IPS-NIHi7 (cell line): ENCODE measurements around the gene PTPA.
"Not testable (repeated sequence)": the region's sequence is repeated elsewhere in the genome, so short reads cannot be mapped to it uniquely, and the experiment has no call there.

Experiments
- DNase-seq: peaks from one replicate; pipeline ENCODE4 v3.0.0; 2012; ENCODE audit warnings: mixed read lengths; ENCODE audit errors: extremely low spot score

Gene PTPA

DNA sequence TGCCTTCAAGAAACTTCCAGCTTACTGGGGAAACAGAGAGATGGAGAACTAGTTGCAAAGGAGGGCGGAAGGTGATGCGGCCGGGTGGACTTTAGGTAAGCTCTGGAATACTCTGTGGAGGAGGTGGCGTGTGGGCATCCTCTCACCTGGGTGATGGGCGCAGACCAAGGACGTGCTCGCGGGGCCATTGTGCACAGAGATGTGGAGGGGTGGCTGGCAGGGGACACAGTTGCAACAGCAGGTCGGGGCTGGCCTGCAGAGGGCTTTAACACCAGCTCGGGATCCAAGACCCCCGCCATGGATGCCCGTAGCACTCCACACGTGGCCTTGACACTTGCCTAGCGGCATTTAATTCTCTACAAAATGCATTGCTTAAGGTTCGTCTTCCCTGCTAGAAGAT lies 40.3 kb downstream of the PTPA start:
- no peak for DNase-seq

DNA sequence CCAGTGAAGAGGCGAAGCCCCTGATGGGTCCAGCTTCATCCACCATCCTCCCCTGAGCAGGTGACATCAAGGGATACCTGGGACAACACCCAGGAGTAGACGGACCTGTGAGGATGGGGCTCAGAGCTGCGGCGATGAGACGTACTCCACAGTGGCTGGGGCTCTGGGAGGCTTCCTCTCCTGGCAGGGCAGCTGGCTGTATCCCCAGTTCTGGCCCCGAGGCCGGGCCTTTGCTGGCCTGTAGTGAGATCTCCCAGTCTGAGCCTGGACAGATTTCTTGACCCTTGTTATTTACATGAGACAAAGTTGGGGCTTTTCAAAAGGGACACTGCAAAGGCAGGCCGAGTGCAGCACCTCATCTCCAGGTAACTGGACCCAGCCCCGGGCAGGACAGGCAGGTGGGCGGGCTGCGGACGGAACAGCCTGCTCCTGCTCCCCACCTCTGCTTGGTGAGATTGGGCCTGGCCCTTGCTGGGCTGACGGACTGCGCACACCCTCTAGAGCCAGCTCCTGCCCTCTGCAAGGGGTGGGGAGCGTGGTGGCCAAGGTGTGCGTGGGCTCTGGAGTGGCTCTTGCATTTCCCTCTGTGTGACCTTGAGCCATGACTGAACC lies 43.8 kb downstream of the PTPA start:
- no peak for DNase-seq

DNA sequence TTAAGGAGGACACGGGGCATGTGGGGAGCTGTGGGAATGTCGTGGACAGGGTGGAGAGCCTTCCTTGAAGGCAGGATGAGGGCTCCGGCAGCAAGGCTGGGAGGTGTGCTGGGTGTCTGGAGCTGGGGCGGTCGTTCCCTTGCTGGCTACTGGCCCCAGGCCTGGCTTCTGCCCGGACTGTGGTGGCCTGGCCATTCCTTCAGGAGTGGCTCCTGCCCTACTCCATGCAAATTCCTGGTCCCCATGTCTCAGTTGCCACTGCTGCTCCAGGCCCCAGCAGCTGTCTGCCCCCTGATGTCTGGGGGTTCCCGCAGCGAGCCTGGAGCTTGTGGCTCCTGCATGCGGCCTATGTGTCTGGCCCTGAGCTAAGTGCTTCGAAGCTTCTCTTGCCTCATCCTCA lies 44.9 kb downstream of the PTPA start:
- no peak for DNase-seq

DNA sequence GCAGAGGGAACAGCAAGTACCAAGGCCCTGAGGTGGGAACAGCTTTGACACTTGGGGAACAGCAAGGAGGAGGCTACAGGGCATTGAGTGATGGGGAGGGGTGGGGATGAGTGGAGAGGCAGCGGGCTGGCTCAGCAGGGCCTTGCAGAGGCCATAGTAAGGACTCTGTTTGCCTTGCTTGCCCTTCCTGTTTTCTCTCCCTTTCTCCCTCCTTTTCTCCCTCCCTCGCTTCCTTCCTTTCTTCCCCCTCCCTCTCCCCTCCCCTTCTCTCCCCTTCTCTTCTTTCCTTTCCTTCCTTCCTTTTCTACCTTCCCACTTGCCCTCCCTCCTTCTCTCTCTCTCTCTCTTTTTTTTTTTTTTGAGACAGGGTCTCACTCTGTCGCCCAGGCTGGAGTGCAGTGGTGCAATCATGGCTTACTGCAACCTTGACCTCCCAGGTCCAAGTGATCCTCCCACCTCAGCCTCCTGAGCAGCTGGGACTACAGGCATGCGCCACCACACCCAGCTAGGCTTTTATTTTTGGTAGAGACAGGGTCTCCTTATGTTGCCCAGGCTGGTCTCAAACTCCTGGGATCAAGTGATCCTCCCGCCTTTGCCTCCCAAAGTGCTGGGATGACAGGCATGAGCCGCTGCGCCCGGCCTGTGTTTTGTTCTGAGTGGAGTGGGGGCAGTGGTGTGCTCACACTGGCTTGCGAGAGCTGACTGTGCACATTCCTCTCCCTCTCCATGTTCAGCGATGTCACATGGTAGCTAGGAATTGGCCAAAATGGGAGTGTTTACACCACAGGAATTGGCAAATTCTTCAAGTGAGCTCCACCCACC lies 49.7 kb downstream of the PTPA start:
- DNase-seq = no peak

DNA sequence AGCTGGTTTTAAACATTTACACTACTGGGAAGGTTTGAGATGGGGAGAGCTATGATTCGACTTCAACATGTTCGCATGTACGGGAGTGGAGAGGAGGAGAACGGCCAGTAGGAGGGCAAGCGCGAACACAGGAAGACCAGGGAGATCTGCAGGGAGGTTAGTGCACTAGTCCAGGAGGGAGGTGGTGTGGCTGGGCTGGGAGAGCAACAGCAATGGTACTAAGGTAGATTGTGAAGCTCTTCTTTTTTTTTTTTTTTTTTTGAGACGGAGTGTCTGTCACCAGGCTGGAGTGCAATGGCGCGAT lies 50.3 kb downstream of the PTPA start:
- no peak for DNase-seq

DNA sequence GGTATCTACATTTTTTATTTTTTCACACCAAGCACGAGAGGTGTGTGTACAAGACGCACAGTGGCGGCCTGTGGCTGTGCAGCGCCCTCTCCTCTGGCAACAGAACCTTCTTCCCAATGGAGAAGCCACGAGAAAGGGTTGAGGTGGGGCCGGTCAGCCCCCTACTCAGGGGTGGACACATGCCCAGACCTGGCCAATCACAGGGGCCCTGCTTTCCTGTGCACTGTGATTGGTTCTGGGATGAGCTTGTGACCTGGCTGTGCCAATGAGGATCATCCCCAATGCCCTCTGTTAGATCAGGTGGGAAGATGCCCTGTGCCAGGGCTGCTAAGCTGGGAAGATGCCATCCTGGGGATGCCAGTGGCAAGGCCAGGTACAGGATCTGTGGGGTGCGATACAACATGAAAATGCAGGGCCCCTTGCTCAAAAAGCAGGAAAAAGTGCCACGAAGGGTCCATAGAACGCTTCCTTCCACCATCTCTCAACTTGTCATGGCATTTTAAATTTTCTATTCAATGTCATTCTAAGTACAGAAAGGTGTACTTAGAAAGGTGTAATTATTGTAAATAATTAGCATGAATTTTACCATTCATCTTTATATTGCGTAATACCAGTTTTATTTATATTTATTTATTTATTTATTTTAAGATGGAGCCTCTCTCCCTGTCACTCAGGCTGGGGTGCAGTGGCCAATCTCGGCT lies 51.4 kb downstream of the PTPA start:
- DNase-seq = peak; percentile 54

DNA sequence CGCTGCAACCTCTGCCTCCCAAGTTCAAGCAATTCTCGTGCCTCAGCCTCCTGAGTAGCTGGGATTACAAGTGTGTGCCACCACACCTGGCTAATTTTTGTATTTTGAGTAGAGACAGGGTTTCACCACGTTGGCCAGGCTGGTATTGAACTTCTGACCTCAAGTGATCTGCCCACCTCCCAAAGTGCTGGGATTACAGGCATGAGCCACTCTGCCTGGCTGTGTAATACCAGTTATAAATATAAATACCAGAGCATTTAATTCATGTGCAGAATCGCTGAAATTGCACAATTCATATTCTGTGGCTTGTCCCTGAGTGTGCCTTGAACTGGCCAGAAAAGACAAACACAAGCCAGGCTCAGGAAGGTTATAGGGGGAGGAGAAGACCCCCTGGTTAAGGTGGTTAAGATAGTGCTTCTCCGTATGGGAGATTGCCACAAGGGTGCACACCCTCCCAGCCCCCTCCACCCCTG lies 52.0 kb downstream of the PTPA start:
- DNase-seq = not testable (repeated sequence)

DNA sequence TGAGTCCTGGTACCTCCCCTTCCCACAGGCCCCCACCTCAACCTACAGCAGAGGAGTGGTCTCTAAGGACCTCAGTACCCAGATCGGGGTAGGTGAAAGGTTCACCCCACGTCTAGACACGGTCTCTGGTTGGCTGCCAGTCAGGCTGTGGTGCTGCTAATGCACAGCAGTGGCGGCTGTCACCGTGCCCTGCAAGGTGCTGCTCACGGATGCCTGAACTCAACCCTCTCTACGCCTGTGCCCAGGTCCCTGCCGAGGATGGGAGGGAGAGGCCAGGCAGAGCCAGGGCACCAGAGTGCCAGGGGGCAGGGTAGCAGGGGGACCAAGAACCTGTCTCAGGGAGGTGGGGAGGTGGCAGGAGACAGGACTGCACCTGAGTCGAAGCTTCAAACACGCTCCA lies 52.5 kb downstream of the PTPA start:
- DNase-seq = no peak

DNA sequence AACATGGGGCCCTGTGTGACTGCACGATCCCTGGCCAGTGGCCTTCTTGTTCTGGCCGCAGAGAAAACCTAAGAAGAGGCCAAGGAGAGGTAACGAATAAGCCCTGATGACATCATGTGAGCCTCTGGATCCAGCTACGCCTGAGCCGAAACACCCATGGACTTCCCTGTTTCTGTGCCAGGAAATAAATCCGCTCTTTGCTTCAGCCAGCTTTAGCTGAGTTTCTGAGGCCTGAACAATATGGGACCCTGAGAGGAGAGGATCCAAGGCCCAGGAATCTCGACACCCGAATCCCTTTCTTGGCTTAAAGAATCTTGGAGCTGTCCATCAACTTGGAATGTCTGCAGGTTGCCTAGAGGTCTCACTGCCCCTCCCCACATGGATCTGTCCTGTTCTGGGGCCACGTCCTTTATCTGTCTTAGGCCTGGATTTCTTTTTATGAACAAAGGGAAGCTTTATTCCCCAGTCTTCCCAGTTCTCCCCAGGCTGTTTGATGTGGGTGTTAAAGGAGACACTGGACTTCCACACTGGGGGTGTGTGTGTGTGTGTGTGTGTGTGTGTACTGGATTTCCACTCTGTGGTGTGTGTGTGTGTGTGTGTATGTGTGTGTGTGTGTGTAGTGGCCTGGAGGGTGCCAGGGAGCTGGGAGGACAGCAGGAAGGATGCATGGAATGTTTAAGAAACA lies 53.2 kb downstream of the PTPA start:
- DNase-seq = no peak

DNA sequence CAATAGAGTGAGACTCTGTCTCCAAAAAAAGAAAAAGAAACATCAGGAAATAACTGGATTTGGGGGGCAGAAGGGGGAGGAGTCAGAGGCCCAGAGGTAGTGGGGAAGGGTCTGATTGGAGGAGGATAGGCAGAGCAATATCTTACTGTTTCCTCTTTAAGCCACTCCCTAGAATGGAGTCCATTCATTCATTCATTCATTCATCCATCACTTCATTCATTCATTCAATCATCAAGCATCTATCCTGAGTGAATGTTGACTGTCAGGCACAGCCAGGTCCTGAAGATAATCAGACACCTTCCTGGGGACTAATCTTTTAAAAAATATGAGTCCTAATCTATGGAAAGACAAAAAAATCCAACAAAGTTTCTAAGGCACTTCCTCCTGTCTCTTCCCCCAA lies 54.0 kb downstream of the PTPA start:
- no peak for DNase-seq

DNA sequence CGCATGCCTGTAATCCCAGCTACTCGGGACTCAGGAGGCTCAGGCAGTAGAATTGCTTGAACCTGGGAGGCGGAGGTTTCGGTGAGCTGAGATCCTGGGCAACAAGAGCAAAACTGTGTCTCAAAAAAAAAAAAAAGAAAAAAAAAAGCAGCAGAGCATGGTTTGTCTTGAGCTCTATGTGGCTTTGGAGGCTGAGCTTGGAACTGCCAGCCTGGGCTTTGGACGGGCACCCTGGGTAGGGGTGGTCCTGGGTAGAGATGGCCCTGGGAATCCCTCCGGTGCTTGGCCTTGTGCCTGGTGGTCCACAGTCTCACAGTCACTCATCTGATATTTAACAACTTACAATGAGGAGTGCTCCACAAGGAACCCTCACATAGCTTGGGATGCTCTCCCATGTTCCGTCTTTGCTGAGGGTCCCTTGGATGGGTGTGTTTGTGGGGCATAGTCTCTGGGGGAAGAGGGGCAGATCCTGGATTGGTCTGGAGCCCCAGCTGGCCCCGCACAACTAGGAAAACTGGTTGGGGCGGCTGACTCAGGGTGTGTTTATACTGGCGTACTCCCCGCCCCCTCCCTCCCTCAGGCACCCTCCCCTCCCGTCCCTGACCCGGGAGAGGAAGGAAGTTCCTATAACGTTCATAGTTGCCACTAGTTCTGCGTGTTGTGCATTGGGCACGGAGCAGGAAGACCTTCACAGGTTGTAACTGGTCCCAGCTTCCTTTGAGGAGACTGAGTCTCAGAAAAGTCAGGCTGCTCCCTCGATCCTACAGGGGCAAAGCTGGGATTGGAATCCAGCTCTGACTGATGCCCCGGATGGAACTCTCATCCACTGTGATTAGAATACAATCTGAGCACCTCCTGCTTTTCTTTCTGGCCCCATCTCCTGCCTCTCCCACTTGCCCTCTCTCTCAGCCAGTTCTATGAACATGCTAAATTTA lies 55.7 kb downstream of the PTPA start:
- peak; percentile 92 for DNase-seq

DNA sequence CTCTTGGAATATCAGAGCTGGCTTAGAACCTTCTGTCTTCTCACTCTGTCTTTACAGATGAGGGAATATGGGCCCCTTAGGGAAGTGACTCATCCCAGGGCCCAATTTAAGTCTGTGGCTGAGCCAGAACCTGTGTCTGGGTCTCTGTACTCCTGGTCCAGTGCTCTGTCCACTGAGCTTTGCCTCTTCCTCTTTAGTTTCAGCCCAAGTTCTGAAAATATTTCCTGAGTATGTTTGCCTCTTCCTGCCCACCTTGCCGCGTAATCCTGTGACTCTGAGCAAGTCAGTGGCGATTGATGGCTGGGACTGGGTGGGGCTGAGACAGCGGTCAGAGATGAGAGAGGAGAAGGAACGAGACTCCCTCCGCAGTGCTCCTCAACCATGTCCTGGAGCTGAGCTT lies 59.0 kb downstream of the PTPA start:
- DNase-seq = no peak

DNA sequence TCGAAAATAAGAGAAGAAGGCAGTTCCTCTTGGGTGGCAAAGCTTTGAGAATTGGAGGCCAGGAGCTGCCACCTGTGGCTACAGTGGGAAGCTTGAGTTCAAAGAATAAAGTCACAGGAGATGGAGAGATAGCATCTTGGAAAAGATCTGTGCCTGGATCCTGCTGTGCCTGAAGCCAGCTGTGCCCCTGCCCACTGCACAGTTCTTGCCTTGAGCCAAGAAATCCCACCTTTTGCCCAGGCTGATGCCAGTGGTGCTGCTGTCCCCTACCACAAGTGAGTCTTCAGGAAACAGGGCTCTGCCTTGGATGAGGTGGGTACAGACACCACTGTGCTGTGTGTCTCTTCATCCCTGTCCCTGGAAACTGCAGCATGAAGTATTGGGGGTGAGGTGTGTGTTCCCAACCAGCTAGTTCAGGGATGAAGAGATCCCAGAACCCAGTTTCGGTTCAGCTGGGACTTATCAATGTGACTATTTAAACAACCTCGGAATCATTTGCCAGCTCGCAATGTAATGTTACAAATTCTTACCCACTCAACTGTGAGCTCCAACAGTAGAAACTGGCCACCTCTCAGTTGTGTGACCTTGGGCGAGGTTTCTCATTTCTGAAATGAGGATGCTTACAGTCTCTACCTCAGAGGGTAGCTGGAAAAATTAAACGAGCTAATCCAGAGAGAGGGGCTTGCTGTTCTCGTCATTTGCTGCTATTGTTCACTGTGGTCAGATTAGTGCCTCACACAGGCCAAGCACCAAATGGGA lies 61.0 kb downstream of the PTPA start:
- DNase-seq = no peak

DNA sequence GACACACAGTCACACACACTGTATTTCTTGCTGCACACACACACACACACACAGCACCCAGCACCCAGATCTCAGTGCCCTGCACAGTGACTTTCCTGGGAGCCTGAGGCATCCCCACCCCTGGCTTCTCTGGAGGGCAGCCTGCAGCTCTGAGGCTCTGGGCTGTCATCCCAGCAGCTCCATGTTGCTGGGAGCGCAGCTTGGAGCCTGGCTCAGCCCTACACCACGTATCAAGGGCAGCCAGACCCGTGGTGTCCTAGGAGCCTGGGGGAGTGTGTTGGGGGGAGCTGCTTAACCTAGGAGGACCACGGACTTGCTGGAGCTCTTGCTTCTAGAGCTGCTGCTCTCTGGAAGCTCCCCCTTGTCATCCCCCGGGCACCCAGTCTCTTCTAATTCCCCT lies 61.6 kb downstream of the PTPA start:
- no peak for DNase-seq

DNA sequence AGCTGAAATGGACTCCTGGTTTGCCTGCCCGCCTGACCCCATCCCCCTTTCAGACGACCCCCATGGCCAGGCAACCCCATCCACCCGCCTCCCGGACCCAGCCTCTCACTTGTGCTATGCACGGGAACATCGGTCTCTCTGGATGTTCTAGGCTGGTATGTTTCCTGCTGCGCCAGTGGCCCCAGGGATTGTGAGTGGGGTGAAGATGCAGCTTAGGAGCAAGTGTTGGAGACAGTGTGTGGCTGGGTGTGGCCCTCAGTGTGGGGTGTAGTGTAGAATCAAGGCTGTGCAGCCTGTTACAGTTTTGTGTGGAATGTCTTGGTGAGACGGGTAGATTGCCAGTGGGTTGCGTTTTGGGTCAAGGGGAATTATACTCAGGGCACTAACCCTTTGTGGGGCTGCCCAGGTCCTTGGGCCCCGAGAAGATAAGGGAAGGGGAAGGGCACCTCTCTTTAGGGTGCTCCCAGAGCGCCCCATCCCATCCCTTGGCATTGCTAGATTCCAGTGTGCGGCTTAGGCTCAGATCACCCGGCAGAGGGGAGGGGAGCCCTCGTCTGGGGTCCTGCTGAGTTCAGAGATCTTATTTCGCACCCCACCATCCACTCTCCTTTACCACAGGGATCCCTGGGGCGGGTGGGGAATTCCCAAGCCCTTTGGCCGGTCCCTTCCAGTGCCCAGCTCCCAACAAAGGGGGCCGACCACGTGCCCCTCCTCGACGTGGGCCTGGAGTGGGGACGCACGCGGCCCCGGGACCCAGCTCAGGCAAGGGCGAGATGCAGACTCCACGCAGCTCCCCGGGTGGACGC lies 62.3 kb downstream of the PTPA start:
- DNase-seq = no peak

DNA sequence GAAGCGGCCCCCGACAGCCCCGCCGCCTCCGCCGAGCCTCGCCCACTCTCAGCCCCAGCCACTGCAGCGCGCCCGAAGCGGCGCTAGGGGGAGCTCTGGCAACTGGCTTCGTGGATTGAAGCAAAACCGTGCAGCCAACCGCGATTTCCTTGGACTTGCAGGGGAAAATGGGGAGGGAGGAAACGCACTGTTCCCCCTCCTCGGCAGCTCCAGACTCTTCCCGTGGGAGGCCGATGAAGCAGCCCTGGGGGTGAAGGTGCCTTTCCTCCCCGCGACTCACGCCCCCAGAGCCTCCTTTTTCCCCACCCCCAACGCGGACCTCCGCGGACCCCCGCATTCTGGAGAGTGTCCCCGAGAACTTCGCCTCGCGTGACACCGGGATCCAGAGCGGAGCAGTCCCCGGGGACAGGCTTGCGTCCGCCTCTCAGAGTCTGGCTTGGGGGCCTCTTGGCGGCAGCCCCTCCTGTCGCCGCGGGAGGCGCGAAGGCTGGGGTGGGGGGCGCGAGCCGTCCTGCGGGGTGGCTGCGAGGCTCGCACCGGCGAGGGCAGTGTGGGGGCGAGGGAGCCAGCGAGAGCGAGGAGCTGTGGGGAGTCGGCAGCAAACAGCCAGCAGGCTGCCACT lies 63.0 kb downstream of the PTPA start:
- DNase-seq = peak; percentile 78

DNA sequence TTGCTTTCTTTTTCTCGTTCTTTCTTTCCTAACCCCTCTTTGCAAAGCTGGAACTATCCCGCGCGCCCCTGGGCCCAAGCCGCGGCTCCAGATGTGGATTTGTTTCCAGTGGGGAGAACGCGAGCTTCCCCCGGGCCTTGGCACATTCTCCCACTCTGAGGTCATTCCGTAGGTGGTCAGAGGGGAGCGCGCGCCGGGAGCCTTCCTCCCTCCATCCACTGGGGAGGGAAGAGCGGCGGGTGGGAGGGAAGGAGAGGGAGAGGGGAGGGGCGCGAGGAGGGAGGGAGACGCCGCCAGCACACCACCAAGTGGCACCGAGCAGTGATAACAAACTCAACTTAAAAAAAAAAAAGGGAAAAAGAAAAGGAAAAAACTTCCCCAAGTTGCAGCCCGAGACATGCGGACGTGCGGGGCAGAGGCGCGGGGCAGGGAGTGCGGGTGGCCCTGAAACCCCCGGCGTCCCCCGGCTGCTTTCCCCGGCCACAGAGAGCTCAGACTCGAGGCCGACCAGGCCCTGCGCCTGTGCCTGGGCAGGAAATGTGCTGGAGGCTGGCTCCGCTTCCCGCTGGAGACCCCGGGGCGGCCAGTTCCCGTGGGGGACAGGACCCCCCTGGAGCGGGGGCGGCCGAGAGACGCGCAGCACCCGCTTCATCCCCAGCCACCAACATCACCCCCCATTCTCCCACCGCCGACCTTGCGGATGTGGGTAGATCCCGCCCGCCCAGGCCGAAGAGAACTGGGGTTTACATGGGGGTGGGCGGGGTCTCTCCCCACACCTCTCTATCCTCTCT lies 63.7 kb downstream of the PTPA start:
- peak; percentile 68 for DNase-seq

DNA sequence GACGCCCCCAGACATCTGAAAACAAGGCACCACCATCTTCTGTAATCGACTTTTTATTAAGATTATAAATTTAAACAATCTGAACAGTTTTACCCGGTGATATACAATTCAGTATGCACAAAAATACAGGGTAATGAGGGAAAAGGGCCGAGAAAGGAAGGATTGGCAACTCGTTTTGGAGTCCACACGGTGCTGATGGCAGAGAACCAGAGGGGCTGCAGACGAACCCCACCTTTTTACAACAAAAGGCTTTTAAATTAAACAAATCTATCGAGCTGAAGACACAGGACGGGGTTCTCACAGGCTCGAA lies 64.3 kb downstream of the PTPA start:
- no peak for DNase-seq
